Dendritic cell treated with granulocyte-macrophage colony-stimulating factor and Interleukin-4, amounts not matched to agents 40 ng/mL and 50 ng/mL, for 4 days (primary cell): ENCODE measurements around the gene TCL1A.

Experiments used
- H3K27ac Mint-ChIP-seq: one replicate; pipeline ENCODE4 v1.8.0; 2022; ENCODE audit warnings: mild to moderate bottlenecking, mixed read lengths
- H3K27me3 Mint-ChIP-seq: one replicate; pipeline ENCODE4 v1.8.0; 2022; ENCODE audit warnings: mild to moderate bottlenecking, mixed read lengths
- H3K36me3 Mint-ChIP-seq: one replicate; pipeline ENCODE4 v1.8.0; 2022; ENCODE audit warnings: low read depth, mixed read lengths
- H3K4me1 Mint-ChIP-seq: one replicate; pipeline ENCODE4 v1.8.0; 2022; ENCODE audit warnings: low read depth, mixed read lengths
- H3K4me3 Mint-ChIP-seq: one replicate; pipeline ENCODE4 v1.8.0; 2022; ENCODE audit warnings: mild to moderate bottlenecking, moderate library complexity, mixed read lengths
- H3K9me3 Mint-ChIP-seq: one replicate; pipeline ENCODE4 v1.8.0; 2022; ENCODE audit warnings: mixed read lengths
- intact Hi-C: fragments of 100-400 bp; cut with micrococcal nuclease; formaldehyde crosslinking; loops from one replicate; pipeline ENCODE4 v1.15.0; 2022

TCL1A gene

DNA sequence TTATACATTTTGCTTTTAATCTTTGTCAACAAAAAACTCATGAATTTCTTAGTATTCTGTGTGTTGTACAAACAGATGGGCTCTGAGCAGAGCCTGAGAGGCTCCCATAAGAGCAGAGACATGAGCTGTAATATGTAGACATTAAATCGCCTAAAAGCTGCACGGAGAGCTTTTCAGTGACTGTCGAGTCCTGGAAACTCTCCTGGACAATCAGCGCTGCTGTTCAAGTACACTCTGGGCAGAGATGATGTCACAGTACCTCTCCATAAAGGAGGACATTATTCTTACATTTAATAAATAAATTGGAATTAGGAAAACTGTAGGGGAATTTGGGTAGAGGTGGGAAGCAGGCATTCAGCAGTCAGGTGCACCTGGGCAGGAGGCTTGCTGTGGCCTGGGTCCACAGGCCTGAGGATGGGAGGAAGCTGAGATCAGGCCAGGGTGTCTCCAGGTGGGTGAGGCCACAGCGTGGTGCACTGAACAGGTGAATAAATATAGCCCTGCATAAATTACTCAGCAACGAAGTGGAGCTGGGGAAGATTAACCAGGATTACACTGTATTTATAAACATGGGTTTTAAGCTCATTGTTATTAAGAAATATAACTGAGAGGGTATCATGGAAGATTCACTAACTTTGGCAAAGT, 13.3 kb upstream of the TCL1A start:
- Mint-ChIP-seq H3K27ac (no peak overlapping the region), H3K4me1 (no peaks in the 10 kb centered on the region), H3K9me3 (no peaks in the 10 kb centered on the region), H3K27me3 (peaks cover 2% of the 10 kb centered on the region), H3K4me3 (no peak overlapping the region), H3K36me3 (no peaks in the 10 kb centered on the region)
- intact Hi-C loops, result no loop called here

DNA sequence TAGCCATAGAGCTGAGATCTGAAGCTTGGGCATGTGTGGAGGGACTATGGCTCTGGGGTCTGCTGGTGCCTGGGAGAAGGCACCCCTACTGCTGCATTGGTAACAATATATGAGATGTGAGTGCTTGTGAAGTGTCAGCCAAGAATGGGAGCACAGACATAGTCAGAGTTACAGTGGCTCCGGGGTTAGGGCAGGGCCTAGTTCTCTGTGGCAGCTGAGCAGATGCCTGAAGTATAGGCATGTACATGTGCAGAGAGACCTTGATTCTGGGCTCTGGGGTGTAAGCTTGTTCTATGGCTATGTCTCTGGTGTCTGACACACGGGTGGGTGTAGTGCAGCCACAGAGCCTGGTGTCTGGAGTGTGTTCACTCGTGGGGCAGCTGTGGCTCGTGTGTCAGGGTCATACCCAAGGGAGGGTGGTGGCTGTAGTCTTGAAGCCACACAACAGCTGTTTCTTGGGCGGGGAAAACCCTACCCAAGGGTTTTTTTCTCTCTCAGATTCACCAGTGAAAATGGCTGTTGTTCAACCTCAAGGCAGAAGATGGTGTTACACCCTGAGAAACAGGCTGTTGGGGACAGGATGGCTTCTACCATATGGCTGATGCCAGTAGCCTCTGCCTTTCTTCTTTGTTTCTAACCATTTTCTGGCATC, 11.9 kb upstream of the TCL1A start:
- H3K27me3 Mint-ChIP-seq, result peaks cover 2% of the 10 kb centered on the region
- H3K4me1 Mint-ChIP-seq, result no peaks in the 10 kb centered on the region
- no peaks in the 10 kb centered on the region for H3K9me3 Mint-ChIP-seq
- intact Hi-C loops, result no loop called here
- H3K4me3 Mint-ChIP-seq, result no peak overlapping the region
- no peak overlapping the region for H3K27ac Mint-ChIP-seq
- H3K36me3 Mint-ChIP-seq, result no peaks in the 10 kb centered on the region

DNA sequence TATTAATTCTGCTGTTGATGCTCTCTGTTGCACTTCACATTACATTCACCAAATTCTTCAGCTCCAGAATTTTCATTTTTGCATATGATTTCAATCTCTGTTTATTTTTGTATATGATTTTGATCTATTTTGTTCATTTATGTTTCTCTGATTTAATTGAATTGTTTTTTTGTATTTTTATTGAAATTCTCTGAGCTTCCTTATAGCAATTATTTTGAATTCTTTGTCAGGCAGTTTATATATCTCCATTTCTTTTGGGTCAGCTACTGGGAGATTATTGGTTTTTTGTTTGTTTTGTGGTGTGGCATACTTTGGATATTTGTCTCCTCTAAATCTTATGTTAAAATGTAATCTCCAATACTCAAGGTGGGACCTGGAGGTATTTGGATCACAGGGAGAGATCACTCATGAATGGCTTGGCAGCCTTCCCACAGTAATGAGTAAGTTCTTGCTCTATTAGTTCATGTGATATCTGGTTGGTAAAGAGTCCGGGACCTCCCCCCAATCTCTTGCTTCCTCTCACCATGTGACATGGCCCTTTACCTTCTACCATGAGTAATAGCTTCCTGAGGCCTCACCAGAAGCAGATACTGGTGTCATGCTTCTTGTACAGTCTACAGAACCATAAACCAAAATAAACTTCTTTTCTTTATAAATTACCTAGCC, 8.7 kb upstream of the TCL1A start:
- Mint-ChIP-seq H3K4me3 (no peak overlapping the region), H3K27me3 (peaks cover 6% of the 10 kb centered on the region), H3K4me1 (no peaks in the 10 kb centered on the region), H3K27ac (no peak overlapping the region), H3K36me3 (no peaks in the 10 kb centered on the region), H3K9me3 (no peaks in the 10 kb centered on the region)
- intact Hi-C loops, result no loop called here

DNA sequence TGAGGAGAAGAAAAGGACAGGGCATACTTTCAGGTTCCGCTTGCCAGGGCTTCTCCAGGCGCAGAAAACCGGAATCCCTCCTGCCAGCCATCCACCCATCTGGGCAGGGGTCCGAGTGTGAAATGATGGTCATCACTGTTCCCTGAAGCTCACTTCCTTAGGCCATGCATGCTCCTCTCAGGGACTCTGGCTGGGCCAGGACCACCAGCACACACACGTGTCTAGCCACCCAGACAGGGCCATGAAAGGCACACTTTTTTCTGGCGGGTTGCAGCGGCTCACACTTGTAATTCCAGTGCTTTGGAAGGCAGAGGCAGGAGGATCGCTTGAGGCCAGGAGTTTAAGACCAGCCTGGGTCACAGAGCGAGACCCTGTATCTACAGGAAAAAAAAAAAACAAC, 1.5 kb downstream of the TCL1A start:
- Mint-ChIP-seq H3K9me3 (no peaks in the 10 kb centered on the region), H3K4me3 (no peak overlapping the region), H3K27ac (no peak overlapping the region), H3K4me1 (no peaks in the 10 kb centered on the region), H3K27me3 (peaks cover 34% of the 10 kb centered on the region), H3K36me3 (no peaks in the 10 kb centered on the region)
- intact Hi-C loops, result no loop called here

DNA sequence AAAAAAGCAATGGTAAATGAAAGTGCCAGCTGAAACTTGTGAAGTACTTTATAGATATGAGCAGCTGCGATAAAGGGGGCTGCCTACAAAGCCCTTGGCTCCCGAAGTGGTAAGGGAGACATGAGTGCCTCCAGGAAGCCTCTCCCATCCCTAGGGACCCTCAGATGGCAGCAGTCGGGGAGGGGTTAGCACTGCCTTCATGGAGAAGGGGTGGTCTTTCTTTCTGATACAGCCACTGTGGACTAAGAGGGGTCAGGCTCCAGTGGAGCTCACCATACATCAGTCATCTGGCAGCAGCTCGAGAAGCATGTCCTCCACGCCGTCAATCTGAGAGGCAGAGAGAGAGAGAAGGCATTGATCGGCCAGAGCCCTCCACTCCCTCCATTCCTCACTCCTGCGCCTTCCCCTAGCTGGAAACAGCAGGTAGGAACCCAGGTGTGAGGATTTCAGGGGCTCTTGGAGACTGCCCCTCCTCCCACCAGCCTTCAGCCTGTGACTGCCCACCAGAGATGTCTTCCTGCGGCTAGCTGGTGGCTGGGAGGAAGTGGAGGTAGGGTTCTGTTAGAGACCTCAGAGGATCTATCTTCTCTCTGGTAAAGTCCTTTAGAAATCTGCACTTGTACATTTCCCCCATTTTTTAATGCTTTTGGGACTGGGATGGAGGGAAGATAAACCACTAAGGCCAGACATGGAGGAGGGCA, 2.3 kb downstream of the TCL1A start:
- H3K4me1 Mint-ChIP-seq, result no peaks in the 10 kb centered on the region
- no peak overlapping the region for H3K4me3 Mint-ChIP-seq
- no peaks in the 10 kb centered on the region for H3K36me3 Mint-ChIP-seq
- H3K27ac Mint-ChIP-seq, result no peak overlapping the region
- no peaks in the 10 kb centered on the region for H3K9me3 Mint-ChIP-seq
- peaks cover 34% of the 10 kb centered on the region for H3K27me3 Mint-ChIP-seq
- intact Hi-C loops, result no loop called here

DNA sequence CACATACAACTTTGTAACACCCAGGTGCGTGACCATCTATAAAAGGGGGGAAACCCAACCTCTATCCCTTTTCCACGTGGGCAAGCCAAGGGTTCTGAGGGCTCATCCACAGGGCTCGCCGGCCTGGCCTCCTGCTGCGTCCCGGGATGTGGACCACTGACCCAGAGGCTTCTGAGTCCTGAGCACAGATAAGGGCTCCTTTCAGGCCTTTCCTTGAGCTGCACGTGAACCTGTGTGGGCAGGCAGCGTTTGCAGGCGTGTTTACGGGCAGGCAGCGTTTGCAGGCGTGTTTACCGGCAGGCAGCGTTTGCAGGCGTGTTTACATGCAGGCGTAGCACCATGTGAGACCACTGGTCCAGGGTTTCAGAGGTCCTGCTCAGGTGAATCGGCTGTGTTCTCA, 3.8 kb downstream of the TCL1A start:
- H3K27me3 Mint-ChIP-seq, result peaks cover 30% of the 10 kb centered on the region
- H3K4me1 Mint-ChIP-seq, result no peaks in the 10 kb centered on the region
- intact Hi-C loops, result no loop called here
- no peak overlapping the region for H3K27ac Mint-ChIP-seq
- H3K4me3 Mint-ChIP-seq, result no peak overlapping the region
- no peaks in the 10 kb centered on the region for H3K36me3 Mint-ChIP-seq
- no peaks in the 10 kb centered on the region for H3K9me3 Mint-ChIP-seq

DNA sequence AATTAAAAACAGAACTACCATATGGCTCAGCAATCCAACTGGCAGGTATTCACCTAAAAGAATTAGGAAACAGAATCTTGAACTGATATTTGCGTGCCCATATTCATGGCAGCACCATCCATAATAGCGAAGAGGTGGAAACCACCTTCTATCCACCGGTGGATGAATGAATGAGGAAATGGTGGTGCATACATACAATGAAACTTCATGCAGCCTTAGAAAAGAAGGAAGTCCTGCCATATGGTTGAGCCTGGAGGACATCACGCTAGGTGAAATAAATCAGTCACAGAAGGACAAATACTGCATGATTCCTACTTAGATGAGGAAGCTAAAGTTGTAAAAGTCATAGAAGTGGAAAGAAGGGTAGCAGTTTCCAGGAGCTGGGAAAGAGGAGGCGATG, 6.6 kb downstream of the TCL1A start:
- Mint-ChIP-seq H3K4me1 (no peaks in the 10 kb centered on the region), H3K9me3 (no peaks in the 10 kb centered on the region), H3K4me3 (no peak overlapping the region), H3K27me3 (peaks cover 13% of the 10 kb centered on the region), H3K27ac (no peak overlapping the region), H3K36me3 (no peaks in the 10 kb centered on the region)
- intact Hi-C loops, result no loop called here

DNA sequence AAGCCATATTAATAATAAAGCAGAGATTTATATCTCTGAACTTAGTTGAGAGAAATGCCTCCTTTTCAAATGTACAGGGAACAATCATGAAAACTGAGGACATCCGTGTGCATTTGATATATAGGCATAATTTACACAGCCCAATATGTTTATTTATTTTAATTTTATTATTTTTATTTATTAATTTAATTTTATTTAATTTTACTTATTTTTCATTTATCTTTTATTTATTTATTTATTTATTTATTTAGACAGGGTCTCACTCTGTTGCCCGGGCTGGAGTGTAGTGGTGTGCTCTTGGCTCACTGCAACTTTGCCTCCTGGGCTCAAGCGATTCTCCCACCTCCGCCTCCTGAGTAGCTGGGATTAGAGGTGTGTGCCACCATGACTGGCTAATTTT, 8.4 kb downstream of the TCL1A start:
- Mint-ChIP-seq H3K4me3 (no peak overlapping the region), H3K36me3 (no peaks in the 10 kb centered on the region), H3K27me3 (peaks cover 9% of the 10 kb centered on the region), H3K4me1 (no peaks in the 10 kb centered on the region), H3K27ac (no peak overlapping the region), H3K9me3 (no peaks in the 10 kb centered on the region)
- intact Hi-C loops, result no loop called here

DNA sequence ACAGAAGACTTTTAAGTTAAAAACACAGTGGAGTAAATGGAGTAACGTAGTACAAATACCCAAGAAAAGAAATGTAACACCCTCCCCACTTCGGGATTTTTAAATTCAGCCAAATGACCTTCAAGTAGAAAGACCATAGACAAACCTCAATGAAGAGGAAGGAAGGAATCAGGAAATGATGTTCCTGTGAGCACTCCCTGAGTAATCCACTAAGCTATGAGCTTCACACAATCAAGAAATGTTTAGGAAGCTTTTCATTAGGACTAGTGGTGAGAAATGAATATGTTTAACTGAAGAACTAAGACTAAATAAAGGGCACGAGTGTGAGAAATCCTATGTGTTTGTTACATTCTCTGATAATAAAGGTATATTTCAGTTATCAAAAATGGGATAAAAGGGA, 10.1 kb downstream of the TCL1A start:
- H3K4me3 Mint-ChIP-seq, result no peak overlapping the region
- H3K27ac Mint-ChIP-seq, result no peak overlapping the region
- H3K4me1 Mint-ChIP-seq, result no peaks in the 10 kb centered on the region
- intact Hi-C loops, result no loop called here
- peaks cover 12% of the 10 kb centered on the region for H3K27me3 Mint-ChIP-seq
- H3K36me3 Mint-ChIP-seq, result no peaks in the 10 kb centered on the region
- H3K9me3 Mint-ChIP-seq, result no peaks in the 10 kb centered on the region

DNA sequence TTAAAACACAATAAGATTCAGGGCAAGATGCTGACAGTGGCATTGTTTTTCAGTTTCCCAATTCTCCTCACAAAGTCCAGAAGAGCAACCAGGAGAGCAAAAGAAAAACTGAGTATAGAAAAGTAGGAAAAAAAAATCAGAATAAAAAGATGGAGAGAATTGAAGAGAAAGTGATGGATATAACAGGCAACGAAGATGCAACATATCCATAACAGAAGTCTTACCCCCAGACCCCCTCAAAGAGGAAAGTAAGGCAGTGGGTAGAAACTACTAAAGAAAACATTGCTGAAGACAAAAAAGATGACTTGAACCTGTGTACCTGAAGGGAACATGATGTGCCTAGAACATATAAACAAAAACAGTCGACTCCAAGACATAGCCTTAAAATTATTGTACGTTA, 10.6 kb downstream of the TCL1A start:
- no peaks in the 10 kb centered on the region for H3K36me3 Mint-ChIP-seq
- H3K27ac Mint-ChIP-seq, result no peak overlapping the region
- no peak overlapping the region for H3K4me3 Mint-ChIP-seq
- H3K9me3 Mint-ChIP-seq, result no peaks in the 10 kb centered on the region
- peaks cover 12% of the 10 kb centered on the region for H3K27me3 Mint-ChIP-seq
- H3K4me1 Mint-ChIP-seq, result no peaks in the 10 kb centered on the region
- intact Hi-C loops, result no loop called here

DNA sequence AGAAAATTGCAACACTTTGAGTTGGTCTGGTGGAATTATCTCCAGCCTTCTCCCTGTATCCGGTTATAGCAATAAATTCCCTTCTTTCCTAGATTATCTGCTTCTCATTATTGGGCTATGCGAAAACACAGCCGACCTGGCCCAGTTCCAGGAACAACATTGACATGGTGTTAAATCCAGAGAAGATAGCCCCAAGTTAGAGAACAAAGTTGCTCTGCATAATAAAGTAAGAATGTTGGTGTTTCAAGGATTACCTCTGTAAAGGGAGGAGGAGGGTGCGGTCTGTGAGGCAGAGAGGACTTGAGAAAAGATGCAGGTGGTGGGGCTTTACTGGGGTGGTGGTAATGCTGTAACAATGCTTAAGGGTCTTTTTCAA, 12.1 kb downstream of the TCL1A start:
- H3K4me1 Mint-ChIP-seq, result no peaks in the 10 kb centered on the region

DNA sequence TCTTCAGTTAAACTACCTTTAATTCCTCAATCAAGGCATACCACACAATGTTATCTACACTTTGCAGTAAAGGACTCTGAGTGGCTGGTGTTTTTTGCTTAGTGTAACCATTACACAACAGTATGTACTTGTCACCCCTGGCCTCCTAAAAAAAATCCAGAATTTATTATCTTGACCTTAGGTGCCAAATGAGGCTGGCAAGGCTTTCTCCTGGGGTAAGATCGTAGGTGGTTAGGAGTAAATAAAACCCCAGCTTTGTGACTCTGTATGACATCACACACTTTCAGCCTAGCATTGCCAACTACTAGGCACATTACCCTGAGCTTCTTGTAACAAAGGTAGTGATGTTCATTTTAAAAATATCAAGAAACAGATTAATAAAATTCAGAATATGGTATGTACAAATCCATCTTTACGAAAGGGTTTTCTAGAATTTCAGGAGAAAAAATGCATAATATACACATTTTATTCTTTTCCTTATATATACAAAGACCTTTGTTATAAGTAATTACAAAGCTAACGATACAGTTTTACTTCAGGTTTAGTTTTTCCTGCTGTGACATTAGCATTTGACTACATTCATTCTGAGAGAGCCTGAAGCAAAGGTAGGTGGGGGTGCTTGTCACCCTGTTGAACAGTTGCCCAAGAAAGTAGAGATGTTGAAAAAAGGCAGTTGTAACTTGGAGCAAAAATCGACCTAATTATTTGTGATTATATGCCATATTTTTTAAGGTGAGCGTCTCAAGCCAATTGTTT, 13.5 kb downstream of the TCL1A start:
- H3K4me1 Mint-ChIP-seq, result no peaks in the 10 kb centered on the region
- intact Hi-C loops, result no loop called here
- H3K36me3 Mint-ChIP-seq, result no peaks in the 10 kb centered on the region
- no peak overlapping the region for H3K27ac Mint-ChIP-seq
- H3K27me3 Mint-ChIP-seq, result peaks cover 11% of the 10 kb centered on the region
- no peak overlapping the region for H3K4me3 Mint-ChIP-seq
- no peaks in the 10 kb centered on the region for H3K9me3 Mint-ChIP-seq

More for the DNA sequence above, 12.1 kb downstream of the TCL1A start:
- H3K4me3 Mint-ChIP-seq, result no peak overlapping the region
- H3K9me3 Mint-ChIP-seq, result no peaks in the 10 kb centered on the region
- intact Hi-C loops, result no loop called here
- H3K36me3 Mint-ChIP-seq, result no peaks in the 10 kb centered on the region
- peaks cover 13% of the 10 kb centered on the region for H3K27me3 Mint-ChIP-seq
- H3K27ac Mint-ChIP-seq, result no peak overlapping the region

DNA sequence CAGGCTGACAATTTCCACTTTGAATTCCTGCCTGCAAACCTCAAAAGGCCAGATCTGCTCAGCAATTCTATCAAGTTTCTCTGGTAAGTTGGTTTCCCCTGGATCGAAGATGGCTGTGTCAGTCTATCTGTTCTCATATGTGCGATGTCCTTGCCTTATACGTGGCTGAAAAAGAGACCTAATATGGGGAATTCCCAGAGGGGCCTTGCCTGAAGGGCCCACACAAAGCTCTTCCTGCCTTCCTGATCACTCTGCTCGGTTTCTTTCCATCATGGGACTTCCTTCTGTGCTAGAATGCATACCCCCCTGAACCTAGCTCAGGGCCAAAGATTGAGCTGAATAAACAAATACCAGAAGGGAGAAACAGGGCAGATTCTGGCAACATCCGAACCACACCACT, 14.5 kb downstream of the TCL1A start:
- Mint-ChIP-seq H3K36me3 (no peaks in the 10 kb centered on the region), H3K4me3 (no peak overlapping the region), H3K27me3 (peaks cover 9% of the 10 kb centered on the region), H3K27ac (no peak overlapping the region), H3K9me3 (no peaks in the 10 kb centered on the region), H3K4me1 (no peaks in the 10 kb centered on the region)
- intact Hi-C loops, result no loop called here

DNA sequence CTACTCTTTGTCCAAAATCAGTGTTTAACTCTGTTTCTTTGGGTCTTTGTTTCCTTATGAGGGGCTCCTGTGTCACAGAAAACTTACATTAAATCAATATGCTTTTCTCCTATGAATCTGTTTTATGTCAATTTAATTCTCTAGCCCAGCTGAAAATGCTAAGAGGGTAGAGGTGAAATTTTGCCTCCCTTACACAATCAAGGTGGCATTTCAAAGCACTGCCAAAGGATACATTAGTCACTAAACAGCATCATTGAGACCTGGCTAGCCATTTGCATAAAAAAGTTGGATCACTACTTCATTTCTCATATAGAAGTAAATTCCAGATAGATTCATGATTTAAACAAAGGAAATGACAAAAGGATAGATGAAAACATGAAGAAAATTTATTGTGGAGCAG, 15.6 kb downstream of the TCL1A start:
- Mint-ChIP-seq H3K36me3 (no peaks in the 10 kb centered on the region), H3K4me1 (no peaks in the 10 kb centered on the region), H3K27me3 (peaks cover 5% of the 10 kb centered on the region), H3K9me3 (no peaks in the 10 kb centered on the region), H3K4me3 (no peak overlapping the region), H3K27ac (no peak overlapping the region)
- intact Hi-C loops, result no loop called here
